Activated T-helper 1 cell treated with Interleukin-2 at 50 U/mL for 16 hours (primary cell): ENCODE measurements around the gene ANO3.

ENCODE experiments used
- DNase-seq: peaks from one replicate; pipeline ENCODE4 v3.0.0-alpha.2; 2020; ENCODE audit warnings: low read depth

Gene ANO3

GRCh38 chr11:26359055-26359454 is 27.1 kb downstream of the ANO3 start:
- DNase-seq: no peak

- no peak for DNase-seq
Measured at GRCh38 chr11:26365284-26365683, 33.4 kb downstream of the ANO3 start.

GRCh38 chr11:26377619-26378018 is 45.7 kb downstream of the ANO3 start:
- DNase-seq: no peak

GRCh38 chr11:26399336-26399735 is 67.4 kb downstream of the ANO3 start:
- no peak for DNase-seq

GRCh38 chr11:26410706-26411366 is 78.9 kb downstream of the ANO3 start:
- DNase-seq: no peak

GRCh38 chr11:26412955-26413354 is 81.0 kb downstream of the ANO3 start:
- DNase-seq: no peak

GRCh38 chr11:26418386-26418912 is 86.5 kb downstream of the ANO3 start:
- no peak for DNase-seq

GRCh38 chr11:26420331-26420730 is 88.4 kb downstream of the ANO3 start:
- no peak for DNase-seq

GRCh38 chr11:26424255-26424654 is 92.3 kb downstream of the ANO3 start:
- no peak for DNase-seq

- no peak for DNase-seq
Measured at GRCh38 chr11:26439854-26440253, 107.9 kb downstream of the ANO3 start.

GRCh38 chr11:26442131-26442530 is 110.2 kb downstream of the ANO3 start:
- no peak for DNase-seq

- no peak for DNase-seq
Measured at GRCh38 chr11:26443617-26444016, 111.7 kb downstream of the ANO3 start.

GRCh38 chr11:26457636-26458035 is 125.7 kb downstream of the ANO3 start:
- DNase-seq: no peak

- no peak for DNase-seq
Measured at GRCh38 chr11:26465274-26465673, 133.3 kb downstream of the ANO3 start.

- DNase-seq: no peak
Measured at GRCh38 chr11:26467506-26467905, 135.6 kb downstream of the ANO3 start.

- DNase-seq: no peak
Measured at GRCh38 chr11:26470992-26471391, 139.1 kb downstream of the ANO3 start.

- DNase-seq: no peak
Measured at GRCh38 chr11:26473216-26474194, 141.6 kb downstream of the ANO3 start.

- DNase-seq: no peak
Measured at GRCh38 chr11:26474401-26474800, 142.5 kb downstream of the ANO3 start.

GRCh38 chr11:26477396-26477795 is 145.5 kb downstream of the ANO3 start:
- DNase-seq: no peak

GRCh38 chr11:26478710-26479109 is 146.8 kb downstream of the ANO3 start:
- no peak for DNase-seq

- no peak for DNase-seq
Measured at GRCh38 chr11:26480041-26480440, 148.1 kb downstream of the ANO3 start.

- DNase-seq: no peak
Measured at GRCh38 chr11:26483108-26483507, 151.2 kb downstream of the ANO3 start.

- no peak for DNase-seq
Measured at GRCh38 chr11:26490546-26490945, 158.6 kb downstream of the ANO3 start.
